ENCODE measurements around the gene PNPLA2.
A peak's percentile ranks its signal among the peaks of the same experiment; 100 is the strongest.

PNPLA2 gene

DNA sequence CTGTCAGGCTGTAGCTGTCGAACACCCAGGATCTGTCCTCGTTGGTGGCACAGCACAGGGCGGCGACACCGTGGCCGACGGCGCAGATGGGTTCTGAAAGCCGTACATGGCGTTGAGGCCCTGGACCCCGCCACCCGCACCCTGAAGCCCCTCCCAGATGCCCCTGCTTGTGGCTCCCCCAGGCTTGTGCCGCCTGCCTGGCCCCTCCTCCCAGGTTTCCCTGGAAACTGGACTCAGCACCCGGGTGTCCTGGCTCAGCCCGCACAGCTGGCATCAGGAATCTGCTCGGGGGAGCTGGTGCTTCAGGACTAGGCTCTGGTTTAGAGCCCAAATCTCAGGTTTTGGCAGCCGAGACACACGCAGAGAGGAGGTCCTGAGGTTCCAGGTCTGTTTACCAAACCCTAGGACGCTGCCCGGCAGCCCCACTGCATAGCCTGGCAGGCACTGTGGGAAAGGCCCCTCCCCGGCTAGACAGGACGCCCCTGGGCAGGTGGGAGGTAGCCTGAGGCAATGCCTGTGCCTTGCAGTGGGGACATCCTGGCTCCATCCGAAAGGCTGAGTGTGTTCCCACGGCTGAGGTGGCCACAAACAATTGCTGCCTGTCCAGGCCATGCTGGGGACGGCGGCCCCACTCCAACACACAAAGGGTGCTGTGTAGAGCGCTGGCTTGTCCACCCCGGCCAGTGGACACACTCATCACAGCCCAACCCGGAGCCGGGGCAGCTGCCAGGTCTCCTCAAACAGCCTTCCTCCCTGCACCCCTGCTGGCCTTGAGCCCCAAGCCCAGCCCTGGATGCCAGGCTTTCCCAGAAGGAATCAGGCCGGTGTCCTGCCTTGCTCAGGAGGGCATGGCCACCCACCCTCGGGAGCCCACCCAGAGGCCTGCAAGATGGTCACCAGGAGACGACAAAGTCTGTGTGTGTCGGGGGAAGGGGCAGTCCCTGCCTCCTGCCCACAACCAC lies 46.0 kb upstream of the PNPLA2 start:
- Histone ChIP-seq H3K9me3 (no peaks in the 10 kb centered on the region), H3K36me3 (peaks cover 14% of the 10 kb centered on the region), H3K4me1 (ENCODE audit: control insufficient read depth in 1 of 2, insufficient read depth in 1 of 2, low read depth in 1 of 2, low read length in 1 of 2) (peaks cover 11% of the 10 kb centered on the region in 2 experiments), H3K4me3 (ENCODE audit: low read depth in 1 of 2, low read length in 1 of 2) (no peak overlapping the region), H3K27ac (no peak overlapping the region), H3K27me3 (no peaks in the 10 kb centered on the region)
- TF ChIP-seq, protein P1, sequence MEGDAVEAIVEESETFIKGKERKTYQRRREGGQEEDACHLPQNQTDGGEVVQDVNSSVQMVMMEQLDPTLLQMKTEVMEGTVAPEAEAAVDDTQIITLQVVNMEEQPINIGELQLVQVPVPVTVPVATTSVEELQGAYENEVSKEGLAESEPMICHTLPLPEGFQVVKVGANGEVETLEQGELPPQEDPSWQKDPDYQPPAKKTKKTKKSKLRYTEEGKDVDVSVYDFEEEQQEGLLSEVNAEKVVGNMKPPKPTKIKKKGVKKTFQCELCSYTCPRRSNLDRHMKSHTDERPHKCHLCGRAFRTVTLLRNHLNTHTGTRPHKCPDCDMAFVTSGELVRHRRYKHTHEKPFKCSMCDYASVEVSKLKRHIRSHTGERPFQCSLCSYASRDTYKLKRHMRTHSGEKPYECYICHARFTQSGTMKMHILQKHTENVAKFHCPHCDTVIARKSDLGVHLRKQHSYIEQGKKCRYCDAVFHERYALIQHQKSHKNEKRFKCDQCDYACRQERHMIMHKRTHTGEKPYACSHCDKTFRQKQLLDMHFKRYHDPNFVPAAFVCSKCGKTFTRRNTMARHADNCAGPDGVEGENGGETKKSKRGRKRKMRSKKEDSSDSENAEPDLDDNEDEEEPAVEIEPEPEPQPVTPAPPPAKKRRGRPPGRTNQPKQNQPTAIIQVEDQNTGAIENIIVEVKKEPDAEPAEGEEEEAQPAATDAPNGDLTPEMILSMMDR (IDR thresholded peaks at IDR 0.05): no peak

DNA sequence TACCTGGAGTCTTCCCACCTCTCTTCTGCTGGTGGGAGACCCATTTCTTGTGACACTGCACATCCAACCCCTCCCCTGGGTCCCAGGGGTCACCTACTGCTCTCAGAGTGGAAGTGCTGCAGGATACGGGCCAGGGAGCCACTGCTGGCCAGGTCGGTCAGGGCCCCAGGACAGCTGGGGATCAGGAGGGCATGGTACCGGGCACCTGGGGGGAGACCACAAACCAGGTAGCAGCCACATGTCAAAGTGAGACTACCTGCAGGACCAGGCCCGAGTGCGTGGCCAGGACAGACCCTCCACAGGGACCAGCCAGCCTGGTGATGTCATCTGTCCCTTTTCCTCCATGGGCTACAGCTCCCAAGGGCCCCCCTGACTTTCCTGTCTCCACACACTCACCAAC lies 45.3 kb upstream of the PNPLA2 start:
- no peak overlapping the region for H3K27ac ChIP-seq
- no peaks in the 10 kb centered on the region for H3K27me3 ChIP-seq
- H3K4me1 ChIP-seq (ENCODE audit: control insufficient read depth in 1 of 2, insufficient read depth in 1 of 2, low read depth in 1 of 2, low read length in 1 of 2): peaks cover 18% of the 10 kb centered on the region in 2 experiments
- H3K9me3 ChIP-seq: no peaks in the 10 kb centered on the region
- H3K36me3 ChIP-seq: peaks cover 14% of the 10 kb centered on the region
- no peak overlapping the region for H3K4me3 ChIP-seq (ENCODE audit: low read depth in 1 of 2, low read length in 1 of 2)
- TF ChIP-seq, protein P1 (IDR thresholded peaks at IDR 0.05): no peak

DNA sequence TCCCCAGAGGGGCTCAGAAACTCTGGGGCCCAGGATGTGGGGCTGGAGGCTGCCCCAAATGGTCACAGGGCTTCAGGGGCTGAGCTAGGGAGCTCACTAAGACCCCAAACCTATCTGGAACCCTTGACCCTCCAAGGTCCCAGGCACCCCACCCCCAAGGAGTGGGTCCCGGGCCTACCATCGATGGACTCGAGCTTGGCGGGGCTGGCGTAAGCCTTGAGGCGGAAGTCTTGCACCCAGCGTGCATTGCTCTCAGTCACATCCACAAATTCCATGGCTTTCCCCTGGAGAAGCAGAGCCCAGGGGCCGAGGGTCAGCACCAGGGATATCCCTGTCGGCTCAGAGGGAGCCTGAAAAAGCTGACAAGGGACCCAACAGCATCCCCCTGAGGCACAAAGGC lies 44.9 kb upstream of the PNPLA2 start:
- TF ChIP-seq, protein P1 (IDR thresholded peaks at IDR 0.05): no peak
- peaks cover 20 to 22% of the 10 kb centered on the region in 2 experiments for H3K4me1 ChIP-seq (ENCODE audit: control insufficient read depth in 1 of 2, insufficient read depth in 1 of 2, low read depth in 1 of 2, low read length in 1 of 2)
- no peak overlapping the region for H3K4me3 ChIP-seq (ENCODE audit: low read depth in 1 of 2, low read length in 1 of 2)
- H3K9me3 ChIP-seq: no peaks in the 10 kb centered on the region
- H3K27me3 ChIP-seq: no peaks in the 10 kb centered on the region
- no peak overlapping the region for H3K27ac ChIP-seq
- peaks cover 14% of the 10 kb centered on the region for H3K36me3 ChIP-seq

DNA sequence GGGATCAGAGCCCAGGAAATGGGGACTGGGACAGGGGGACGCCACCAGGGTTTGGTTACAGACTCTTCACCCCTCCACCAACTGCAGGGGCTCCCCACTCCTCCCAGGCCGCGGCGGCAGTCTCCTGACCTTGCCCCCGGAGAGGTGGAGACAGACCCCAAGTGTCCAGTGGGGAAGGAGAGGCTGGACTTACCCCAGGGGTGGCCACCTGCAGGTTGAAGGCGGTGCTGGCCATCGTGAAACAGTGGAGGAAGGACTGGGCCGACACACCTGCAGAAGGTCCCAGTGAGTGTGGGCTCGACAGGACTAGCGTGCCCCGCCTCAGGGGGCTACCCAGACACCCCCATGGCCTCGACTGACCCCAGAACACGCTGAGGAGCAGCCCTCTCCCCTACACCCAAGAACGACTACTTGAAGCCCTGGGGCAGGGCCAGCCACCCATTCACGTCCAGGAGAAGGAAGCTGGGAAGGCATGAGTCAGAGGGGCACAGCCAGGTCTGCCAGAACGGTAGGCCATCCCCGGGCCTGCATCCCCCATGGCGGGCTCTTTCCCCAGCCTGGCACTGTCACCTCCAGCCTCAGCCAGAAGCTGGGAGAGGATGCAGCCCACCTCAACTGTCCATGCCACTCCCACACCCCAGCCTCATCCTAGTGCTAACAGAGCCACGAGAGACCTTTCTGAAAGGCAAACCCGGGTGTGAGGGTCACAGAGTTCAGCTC lies 43.7 kb upstream of the PNPLA2 start:
- H3K4me1 ChIP-seq (ENCODE audit: control insufficient read depth in 1 of 2, insufficient read depth in 1 of 2, low read depth in 1 of 2, low read length in 1 of 2): peaks cover 20 to 21% of the 10 kb centered on the region in 2 experiments
- no peak overlapping the region for H3K27ac ChIP-seq
- TF ChIP-seq, protein P1 (IDR thresholded peaks at IDR 0.05): no peak
- H3K4me3 ChIP-seq (ENCODE audit: low read depth in 1 of 2, low read length in 1 of 2): no peak overlapping the region
- no peaks in the 10 kb centered on the region for H3K9me3 ChIP-seq
- no peaks in the 10 kb centered on the region for H3K27me3 ChIP-seq
- H3K36me3 ChIP-seq: peaks cover 14% of the 10 kb centered on the region

DNA sequence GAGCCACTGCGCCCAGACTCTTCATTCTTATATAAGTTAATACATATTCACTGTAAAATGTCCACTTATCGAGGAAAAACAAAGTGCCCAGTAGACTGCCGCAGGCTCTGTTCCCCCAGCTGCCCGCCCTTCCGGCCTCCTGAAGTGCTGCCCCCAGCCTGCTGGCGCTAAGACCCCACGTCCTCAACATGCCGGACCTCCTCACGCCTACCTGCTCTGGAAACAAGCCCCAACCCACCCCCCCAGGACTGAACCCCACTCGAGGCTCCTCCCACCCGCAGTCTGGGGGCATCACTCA lies 42.5 kb upstream of the PNPLA2 start:
- Histone ChIP-seq H3K27me3 (no peaks in the 10 kb centered on the region), H3K27ac (no peak overlapping the region), H3K9me3 (no peaks in the 10 kb centered on the region), H3K4me1 (ENCODE audit: control insufficient read depth in 1 of 2, insufficient read depth in 1 of 2, low read depth in 1 of 2, low read length in 1 of 2) (peaks cover 20 to 21% of the 10 kb centered on the region in 2 experiments), H3K36me3 (peaks cover 8% of the 10 kb centered on the region), H3K4me3 (ENCODE audit: low read depth in 1 of 2, low read length in 1 of 2) (peak overlapping the region; percentile 68 to 95)
- TF ChIP-seq, protein P1 (IDR thresholded peaks at IDR 0.05): no peak

Measured in neutrophil (primary cell).